Gastroesophageal sphincter (tissue), 4 donors: ENCODE measurements around the gene PROCA1. TPM values are rescaled to one million over a fixed set of nuclear protein-coding genes. Genes with fewer than 3 reads are reported as not detected.
A peak's percentile ranks its signal among the peaks of the same experiment; 100 is the strongest.

Experiments used
- ATAC-seq: fragments of 150-250 bp; one replicate; pipeline ENCODE4 v1.9.1; 2016; ENCODE audit warnings: mild to moderate bottlenecking, moderate library complexity
- H3K27ac ChIP-seq, 4 donors: fragments of 200-600 bp; sonication (generic) in 3 of 4; 1 replicate in 3 of 4; 2 replicates in 1 of 4; pipeline ENCODE4 v1.5.1; 2016 to 2019
- H3K27me3 ChIP-seq: fragments of 200-600 bp; sonication (generic); one replicate; pipeline ENCODE4 v1.5.1; 2019
- H3K36me3 ChIP-seq, 2 donors: fragments of 200-600 bp; sonication (generic); one replicate each; pipeline ENCODE4 v1.5.1; 2019; ENCODE audit warnings: control low read depth in 1 of 2
- H3K4me1 ChIP-seq, 3 donors: fragments of 200-600 bp; sonication (generic); 1 replicate in 2 of 3; 2 replicates in 1 of 3; pipeline ENCODE4 v1.5.1; 2016 to 2019; ENCODE audit warnings: control low read depth in 2 of 3
- H3K4me3 ChIP-seq, 2 donors: fragments of 200-600 bp; sonication (generic); one replicate each; pipeline ENCODE4 v1.5.1; 2019; ENCODE audit warnings: mild to moderate bottlenecking in 1 of 2, moderate library complexity in 1 of 2
- H3K9me3 ChIP-seq, 3 donors: fragments of 200-600 bp; sonication (generic); one replicate each; pipeline ENCODE4 v1.5.1; 2017 to 2019; ENCODE audit warnings: control low read depth in 2 of 3
- CTCF ChIP-seq, 4 experiments: fragments of 200-600 bp in 2 of 4; fragments of 450-650 bp in 2 of 4; sonication (generic) in 1 of 4; IDR thresholded peaks; one replicate each; pipeline ENCODE4 v1.5.1; 2017 to 2019; ENCODE audit warnings: antibody characterized with exemption in 4 of 4, mild to moderate bottlenecking in 2 of 4, moderate library complexity in 2 of 4
- EP300 ChIP-seq: sonication (generic); formaldehyde crosslinking; IDR thresholded peaks from one replicate; pipeline ENCODE4 v1.6.1; 2017; ENCODE audit warnings: antibody characterized with exemption, mild to moderate bottlenecking
- POLR2A ChIP-seq, 2 donors: fragments of 450-650 bp; IDR thresholded peaks; one replicate each; pipeline ENCODE4 v1.6.1; 2017; ENCODE audit warnings: antibody characterized with exemption in 2 of 2, mild to moderate bottlenecking in 2 of 2, moderate library complexity in 1 of 2
- POLR2AphosphoS5 ChIP-seq: sonication (generic); formaldehyde crosslinking; IDR thresholded peaks from one replicate; pipeline ENCODE4 v1.6.1; 2017; ENCODE audit warnings: antibody characterized with exemption
- WGBS, 2 donors: methylation state at CpG; one replicate each; pipeline ENCODE4 v1.1.5; 2018; ENCODE audit warnings: low coverage in 1 of 2; 5-methylcytosine and 5-hydroxymethylcytosine counted together
- total RNA-seq, 4 donors: library from RNA; depleted of rRNA; stranded (reverse); fragments of >200 nt; gene quantifications; one replicate each; pipeline ENCODE4 v1.1.0, GENCODE V29; 2016

Gene PROCA1, protein sequence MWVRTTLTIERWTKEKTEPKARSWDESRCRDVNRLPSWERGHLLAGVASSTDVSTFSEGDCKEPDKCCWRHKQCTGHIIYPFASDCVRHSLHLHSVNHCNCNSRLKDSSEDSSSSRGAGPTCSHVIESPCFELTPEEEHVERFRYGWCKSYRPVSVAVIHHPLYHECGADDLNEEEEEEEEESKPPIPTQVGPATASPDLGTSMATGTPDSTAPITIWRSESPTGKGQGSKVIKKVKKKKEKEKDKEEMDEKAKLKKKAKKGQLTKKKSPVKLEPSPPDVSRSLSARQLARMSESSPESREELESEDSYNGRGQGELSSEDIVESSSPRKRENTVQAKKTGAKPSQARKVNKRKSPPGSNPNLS
- 1 to 10 TPM in 2 of 4 donors, under 1 TPM in 1, not detected in 1; 0.40 to 1.9 (median 1.1) TPM for total RNA-seq

- Histone ChIP-seq H3K9me3 (no peaks in the 10 kb centered on the region), H3K4me3 (peak within 1 kb of the TSS; percentile 40 to 74), H3K27ac (peak within 1 kb of the TSS; percentile 61 to 97 (median 97)), H3K4me1 (peaks cover 0 to 44% (median 10%) of the 10 kb centered on the region in 3 donors), H3K27me3 (no peaks in the 10 kb centered on the region), H3K36me3 (peaks cover 0 to 33% of the 10 kb centered on the region in 2 donors)
- 25% methylated on average over 1 of the region's 20 CpGs; no CpG with 5 or more reads in 1 of the 2 donors for WGBS, 2 donors
- TF ChIP-seq EP300 (no peak), POLR2AphosphoS5 (no peak), CTCF (IDR thresholded peaks at IDR 0.05) (no peak), POLR2A (IDR thresholded peaks at IDR 0.05) (no peak)
- no peak for ATAC-seq
Observed at GRCh38 chr17:28711723-28712031, at the start of gene PROCA1. Gene PROCA1, minus strand, starts transcription at chr17:28711888. Its CDS starts 228 bp downstream, at chr17:28711660.

GRCh38 chr17:28760601-28761562 lies 49.2 kb upstream of the PROCA1 start:
- H3K4me3 ChIP-seq: no peak overlapping the region
- H3K27ac ChIP-seq: peak overlapping the region in 3 of 4 donors; percentile 4 to 20 (median 7)
- no peaks in the 10 kb centered on the region for H3K27me3 ChIP-seq
- TF ChIP-seq EP300: no peak
- no peak for ATAC-seq
- peaks cover 0 to 28% (median 7%) of the 10 kb centered on the region in 3 donors for H3K4me1 ChIP-seq
- 38 to 52% methylated on average over 7 of the region's 9 CpGs for WGBS, 2 donors
- peaks cover 0 to 65% of the 10 kb centered on the region in 2 donors for H3K36me3 ChIP-seq
- H3K9me3 ChIP-seq: no peaks in the 10 kb centered on the region

GRCh38 chr17:28759256-28759865 lies 47.7 kb upstream of the PROCA1 start:
- WGBS, 2 donors: 94 to 100% methylated on average over 2 to 6 of the region's 18 CpGs
- Histone ChIP-seq H3K27me3 (no peaks in the 10 kb centered on the region), H3K4me1 (peaks cover 0 to 28% (median 7%) of the 10 kb centered on the region in 3 donors), H3K9me3 (no peaks in the 10 kb centered on the region), H3K27ac (no peak overlapping the region), H3K36me3 (peaks cover 0 to 50% of the 10 kb centered on the region in 2 donors), H3K4me3 (no peak overlapping the region)
- TF ChIP-seq POLR2A (IDR thresholded peaks at IDR 0.05) (no peak), CTCF (IDR thresholded peaks at IDR 0.05) (no peak), POLR2AphosphoS5 (no peak), EP300 (no peak)
- no peak for ATAC-seq

DNA sequence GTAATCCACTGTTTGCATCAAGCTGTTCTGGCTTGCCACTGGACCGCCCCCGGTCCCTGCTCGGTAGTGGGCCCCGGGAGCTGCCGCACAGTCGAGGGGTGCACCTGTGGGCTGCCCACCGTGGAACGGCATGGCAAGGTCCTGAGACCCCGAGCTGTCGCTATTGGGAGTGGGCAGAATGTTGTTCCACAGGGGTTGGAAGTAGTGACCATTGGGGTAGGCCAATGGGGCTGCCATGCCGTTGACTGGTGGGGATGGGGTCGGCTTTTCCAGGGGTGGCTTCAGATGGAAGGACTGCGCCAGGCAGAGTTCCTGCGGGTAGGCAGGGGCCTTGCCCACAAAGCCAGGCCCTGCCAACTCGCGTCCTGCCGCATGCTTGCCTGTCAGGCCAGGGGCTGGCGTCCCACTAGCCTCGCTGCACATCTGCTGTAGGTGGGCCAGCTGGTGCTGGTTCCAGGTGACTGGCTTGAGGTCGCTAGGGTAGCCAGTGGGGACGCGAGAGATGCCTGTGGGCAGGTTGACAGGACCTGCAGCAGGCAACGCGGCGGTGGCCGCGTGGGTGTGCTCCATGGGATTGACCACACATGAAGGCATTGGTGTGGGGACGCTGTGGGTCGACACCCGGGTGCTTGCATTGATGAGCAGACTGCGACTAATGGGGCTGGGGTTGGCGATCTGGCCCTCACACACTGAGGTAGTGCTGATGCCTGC lies 46.9 kb upstream of the PROCA1 start:
- Histone ChIP-seq H3K4me1 (peaks cover 0 to 23% (median 7%) of the 10 kb centered on the region in 3 donors), H3K9me3 (no peaks in the 10 kb centered on the region), H3K27ac (no peak overlapping the region), H3K4me3 (no peak overlapping the region), H3K27me3 (no peaks in the 10 kb centered on the region), H3K36me3 (peaks cover 0 to 48% of the 10 kb centered on the region in 2 donors)
- 100% methylated on average over 4 of the region's 32 CpGs; no CpG with 5 or more reads in 1 of the 2 donors for WGBS, 2 donors
- TF ChIP-seq CTCF (IDR thresholded peaks at IDR 0.05) (no peak), POLR2AphosphoS5 (no peak), POLR2A (IDR thresholded peaks at IDR 0.05) (no peak), EP300 (no peak)
- no peak for ATAC-seq
